Endothelial cell (in vitro differentiated cells): ENCODE measurements around the gene PAM. TPM values are rescaled to one million over a fixed set of nuclear protein-coding genes. Genes with fewer than 3 reads are reported as not detected.
"Not testable (repeated sequence)": the region's sequence is repeated elsewhere in the genome, so short reads cannot be mapped to it uniquely, and the experiment has no call there.

Source experiments
- DNase-seq: peaks from one replicate; pipeline ENCODE4 v3.0.0; 2021; ENCODE audit warnings: low spot score
- H3K27ac Mint-ChIP-seq: one replicate; pipeline ENCODE4 v1.8.0; 2021; ENCODE audit warnings: mixed read lengths, inconsistent platforms; ENCODE audit not compliant: unreplicated experiment
- H3K27me3 Mint-ChIP-seq: one replicate; pipeline ENCODE4 v1.8.0; 2021; ENCODE audit warnings: mild to moderate bottlenecking, moderate library complexity, mixed read lengths, inconsistent platforms; ENCODE audit not compliant: unreplicated experiment
- H3K36me3 Mint-ChIP-seq: one replicate; pipeline ENCODE4 v1.8.0; 2021; ENCODE audit warnings: mild to moderate bottlenecking, low read depth, mixed read lengths, inconsistent platforms; ENCODE audit not compliant: unreplicated experiment
- H3K4me1 Mint-ChIP-seq: one replicate; pipeline ENCODE4 v1.8.0; 2021; ENCODE audit warnings: mild to moderate bottlenecking, mixed read lengths, inconsistent platforms; ENCODE audit not compliant: unreplicated experiment
- H3K4me3 Mint-ChIP-seq: one replicate; pipeline ENCODE4 v1.8.0; 2021; ENCODE audit warnings: mild to moderate bottlenecking, mixed read lengths, inconsistent platforms; ENCODE audit not compliant: unreplicated experiment
- H3K9me3 Mint-ChIP-seq: one replicate; pipeline ENCODE4 v1.8.0; 2021; ENCODE audit warnings: mixed read lengths, inconsistent platforms; ENCODE audit not compliant: unreplicated experiment
- total RNA-seq: library from RNA; stranded (reverse); fragmentation: NEBNext Ultra II Directional; extraction: Animal tissue kit (Norgen Biotek cat#: 25700); gene quantifications from one replicate; pipeline ENCODE4 v1.2.1, GENCODE V29; 2021; ENCODE audit not compliant: unreplicated experiment
- TF ChIP-seq, protein P1 (sequence below): fragments of 200-600 bp; sonication (generic); IDR thresholded peaks from one replicate; pipeline ENCODE4 v1.5.0; 2021; ENCODE audit warnings: antibody characterized with exemption; ENCODE audit not compliant: unreplicated experiment

The PAM gene
- total RNA-seq, 1 donor from 2014 or later, result 255 TPM

DNA sequence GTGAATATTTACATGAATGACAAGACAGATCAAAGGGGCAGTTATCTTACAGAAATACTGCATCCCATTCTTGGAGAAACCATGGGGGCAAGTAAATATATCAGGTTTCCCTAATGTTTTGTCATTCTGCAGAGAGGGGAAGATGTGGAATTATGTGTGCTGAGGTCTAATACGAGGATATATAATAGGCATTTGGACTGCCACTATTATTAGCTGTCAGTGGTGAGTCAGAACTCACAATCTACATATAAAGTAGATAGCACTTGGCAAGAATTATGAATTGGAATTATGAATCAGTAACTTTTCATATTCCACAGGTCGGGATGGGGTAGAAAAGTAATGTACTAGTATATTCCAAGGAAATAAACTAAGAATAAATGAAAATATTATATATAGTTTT is 243.1 kb downstream of the PAM start:
- no peaks in the 10 kb centered on the region for H3K4me1 Mint-ChIP-seq
- TF ChIP-seq, protein P1, sequence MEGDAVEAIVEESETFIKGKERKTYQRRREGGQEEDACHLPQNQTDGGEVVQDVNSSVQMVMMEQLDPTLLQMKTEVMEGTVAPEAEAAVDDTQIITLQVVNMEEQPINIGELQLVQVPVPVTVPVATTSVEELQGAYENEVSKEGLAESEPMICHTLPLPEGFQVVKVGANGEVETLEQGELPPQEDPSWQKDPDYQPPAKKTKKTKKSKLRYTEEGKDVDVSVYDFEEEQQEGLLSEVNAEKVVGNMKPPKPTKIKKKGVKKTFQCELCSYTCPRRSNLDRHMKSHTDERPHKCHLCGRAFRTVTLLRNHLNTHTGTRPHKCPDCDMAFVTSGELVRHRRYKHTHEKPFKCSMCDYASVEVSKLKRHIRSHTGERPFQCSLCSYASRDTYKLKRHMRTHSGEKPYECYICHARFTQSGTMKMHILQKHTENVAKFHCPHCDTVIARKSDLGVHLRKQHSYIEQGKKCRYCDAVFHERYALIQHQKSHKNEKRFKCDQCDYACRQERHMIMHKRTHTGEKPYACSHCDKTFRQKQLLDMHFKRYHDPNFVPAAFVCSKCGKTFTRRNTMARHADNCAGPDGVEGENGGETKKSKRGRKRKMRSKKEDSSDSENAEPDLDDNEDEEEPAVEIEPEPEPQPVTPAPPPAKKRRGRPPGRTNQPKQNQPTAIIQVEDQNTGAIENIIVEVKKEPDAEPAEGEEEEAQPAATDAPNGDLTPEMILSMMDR, result no peak

DNA sequence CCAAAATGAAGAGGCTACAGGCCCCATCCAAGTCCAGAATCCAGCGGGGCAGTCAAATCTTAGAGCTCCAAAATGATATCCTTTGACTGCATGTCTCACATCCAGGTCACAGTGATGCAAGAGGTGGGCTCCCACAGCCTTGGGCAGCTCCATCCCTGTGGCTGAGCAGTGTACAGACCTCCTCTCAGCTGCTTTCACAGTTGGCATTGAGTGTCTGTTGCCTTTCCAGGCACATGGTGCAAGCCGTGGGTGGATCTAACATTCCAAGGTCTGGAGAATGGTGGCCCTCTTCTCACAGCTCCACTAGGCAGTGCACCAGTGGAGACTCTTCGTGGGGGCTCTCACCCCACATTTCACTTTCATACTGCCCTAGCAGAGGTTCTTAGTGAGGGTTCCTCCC is 244.1 kb downstream of the PAM start:
- TF ChIP-seq, protein P1, result no peak
- no peak overlapping the region for H3K4me3 Mint-ChIP-seq
- peaks cover 15% of the 10 kb centered on the region for H3K36me3 Mint-ChIP-seq
- H3K9me3 Mint-ChIP-seq, result no peaks in the 10 kb centered on the region
- no peak for DNase-seq
- H3K27me3 Mint-ChIP-seq, result no peaks in the 10 kb centered on the region
- no peak overlapping the region for H3K27ac Mint-ChIP-seq
- no peaks in the 10 kb centered on the region for H3K4me1 Mint-ChIP-seq

More for the DNA sequence above, 243.1 kb downstream of the PAM start:
- no peak for DNase-seq
- H3K36me3 Mint-ChIP-seq, result peaks cover 15% of the 10 kb centered on the region
- no peaks in the 10 kb centered on the region for H3K27me3 Mint-ChIP-seq
- no peak overlapping the region for H3K4me3 Mint-ChIP-seq
- no peaks in the 10 kb centered on the region for H3K9me3 Mint-ChIP-seq
- no peak overlapping the region for H3K27ac Mint-ChIP-seq

DNA sequence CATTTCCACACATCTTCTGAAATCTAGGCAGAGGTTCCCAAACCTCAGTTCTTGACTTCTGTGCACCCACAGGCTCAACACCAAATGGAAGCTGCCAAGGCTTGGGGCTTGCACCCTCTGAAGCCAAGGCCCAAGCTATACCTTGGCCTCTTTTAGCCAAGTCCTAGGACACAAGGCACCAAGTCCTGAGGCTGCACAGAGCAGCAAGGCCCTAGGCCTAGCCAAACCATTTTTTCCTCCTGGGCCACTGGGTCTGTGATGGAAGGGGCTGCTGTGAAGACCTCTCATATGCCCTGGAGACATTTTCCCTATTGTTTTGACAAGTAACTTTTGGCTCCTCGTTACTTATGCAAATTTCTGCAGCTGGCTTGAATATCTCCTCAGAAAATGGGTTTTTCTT is 244.5 kb downstream of the PAM start:
- not testable (repeated sequence) for H3K9me3 Mint-ChIP-seq, H3K27me3 Mint-ChIP-seq, H3K4me1 Mint-ChIP-seq, H3K27ac Mint-ChIP-seq, DNase-seq
- H3K4me3 Mint-ChIP-seq, result peak overlapping the region; percentile 14
- peaks cover 15% of the 10 kb centered on the region for H3K36me3 Mint-ChIP-seq

DNA sequence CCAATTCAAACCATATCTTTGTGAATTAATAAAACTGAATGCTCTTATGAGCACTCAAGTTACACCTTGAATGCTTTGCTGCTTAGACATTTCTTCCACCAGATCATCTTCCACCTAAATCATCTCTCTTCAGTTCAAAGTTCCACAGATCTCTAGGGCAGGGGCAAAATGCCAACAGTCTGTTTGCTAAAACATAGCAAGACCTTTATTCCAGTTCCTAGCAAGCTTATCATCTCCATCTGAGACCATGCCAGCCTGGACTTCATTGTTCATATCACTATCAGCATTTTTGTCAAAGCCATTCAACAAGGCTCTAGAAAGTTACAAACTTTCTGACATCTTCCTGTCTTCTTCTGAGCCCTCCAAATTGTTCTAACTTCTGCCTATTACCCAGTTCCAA is 245.0 kb downstream of the PAM start:
- H3K9me3 Mint-ChIP-seq, result no peaks in the 10 kb centered on the region
- no peak overlapping the region for H3K27ac Mint-ChIP-seq
- no peaks in the 10 kb centered on the region for H3K27me3 Mint-ChIP-seq
- no peak for DNase-seq
- TF ChIP-seq, protein P1, result no peak
- no peaks in the 10 kb centered on the region for H3K4me1 Mint-ChIP-seq
- H3K36me3 Mint-ChIP-seq, result peaks cover 15% of the 10 kb centered on the region
- H3K4me3 Mint-ChIP-seq, result peak overlapping the region; percentile 14

DNA sequence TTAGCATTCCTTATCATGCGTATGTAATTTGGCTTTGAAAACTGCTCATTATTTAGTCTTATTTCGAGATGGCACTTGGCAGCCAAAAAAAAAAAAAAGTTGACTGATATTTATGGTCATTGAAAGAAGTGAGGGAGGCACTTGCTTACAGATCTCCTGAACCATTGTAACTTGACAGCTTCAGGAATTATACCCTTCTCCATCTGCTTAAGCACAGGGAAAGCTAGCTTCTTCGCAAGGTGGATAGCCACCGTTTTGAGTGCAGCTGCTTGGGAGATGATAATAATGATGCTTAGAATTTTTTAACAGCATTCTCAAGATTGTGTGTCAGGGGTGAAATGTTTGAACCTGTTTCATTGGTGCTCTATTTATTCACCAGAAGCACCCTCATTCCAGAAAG is 248.8 kb downstream of the PAM start:
- Mint-ChIP-seq H3K4me1 (no peaks in the 10 kb centered on the region), H3K9me3 (no peaks in the 10 kb centered on the region), H3K27ac (no peak overlapping the region), H3K36me3 (peaks cover 18% of the 10 kb centered on the region), H3K27me3 (no peaks in the 10 kb centered on the region), H3K4me3 (no peak overlapping the region)
- DNase-seq, result no peak
- TF ChIP-seq, protein P1, result no peak

DNA sequence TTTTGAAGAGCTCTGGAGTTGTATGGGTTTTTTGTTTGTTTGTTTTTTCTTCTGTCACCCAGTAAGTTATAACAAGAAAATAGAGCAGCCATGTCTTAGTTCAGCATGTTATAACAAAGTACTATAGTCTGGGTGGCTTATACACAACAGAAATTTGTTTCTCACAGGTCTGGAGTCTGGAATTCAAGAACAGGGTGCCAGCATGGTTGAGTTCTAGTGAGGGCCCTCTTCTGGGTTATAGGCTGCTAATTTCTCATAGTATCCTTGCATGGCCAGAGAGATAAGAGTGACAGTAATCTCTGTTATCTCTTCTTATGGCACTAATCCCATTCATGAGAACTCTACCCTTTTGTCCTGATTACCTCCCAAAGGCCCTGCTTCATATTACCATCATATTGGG is 250.2 kb downstream of the PAM start:
- H3K36me3 Mint-ChIP-seq, result peaks cover 7% of the 10 kb centered on the region
- H3K27ac Mint-ChIP-seq, result no peak overlapping the region
- no peaks in the 10 kb centered on the region for H3K9me3 Mint-ChIP-seq
- H3K27me3 Mint-ChIP-seq, result no peaks in the 10 kb centered on the region
- no peak overlapping the region for H3K4me3 Mint-ChIP-seq
- TF ChIP-seq, protein P1, result no peak
- H3K4me1 Mint-ChIP-seq, result no peaks in the 10 kb centered on the region
- no peak for DNase-seq
